HG02884 (cell line): Measurements from ENCODE around the gene COA3.

Source experiments
- ATAC-seq: cut with Tn5 transposase; IDR thresholded peaks from one replicate; pipeline ENCODE4 v1.9.1; 2021; ENCODE audit warnings: mild to moderate bottlenecking, moderate library complexity; ENCODE audit not compliant: unreplicated experiment

COA3 gene

GRCh38 chr17:42754782-42755181 is 43.7 kb downstream of the COA3 start:
- no peak for ATAC-seq

GRCh38 chr17:42751628-42752027 is 46.9 kb downstream of the COA3 start:
- no peak for ATAC-seq

GRCh38 chr17:42750739-42751344 is 47.7 kb downstream of the COA3 start:
- no peak for ATAC-seq

GRCh38 chr17:42748908-42749798 is 49.4 kb downstream of the COA3 start:
- ATAC-seq = no peak

- no peak for ATAC-seq
Observed at GRCh38 chr17:42748202-42748907, 50.1 kb downstream of the COA3 start.
